ENCODE results near the gene CEP104. TPM values are rescaled to one million over a fixed set of nuclear protein-coding genes. Genes with fewer than 3 reads are reported as not detected.

CEP104 gene
- total RNA-seq, 4 donors from 2014 or later: 42.9 to 64.5 (median 54.7) TPM

GRCh38 chr1:3850857-3851256 is 6.2 kb downstream of the CEP104 start:
- H3K4me1 ChIP-seq: peaks cover under 1 to 7% (median 2%) of the 10 kb centered on the region in 4 donors
- peaks cover 0 to 53% (median 0%) of the 10 kb centered on the region in 3 donors for H3K36me3 ChIP-seq
- no peak for TF ChIP-seq CTCF (IDR thresholded peaks at IDR 0.05)
- TF ChIP-seq POLR2A (IDR thresholded peaks at IDR 0.05): no peak
- no peaks in the 10 kb centered on the region for H3K27me3 ChIP-seq
- no peak overlapping the region for H3K4me3 ChIP-seq
- no peaks in the 10 kb centered on the region for H3K9me3 ChIP-seq
- no peak for DNase-seq
- no peak overlapping the region for H3K27ac ChIP-seq

DNA sequence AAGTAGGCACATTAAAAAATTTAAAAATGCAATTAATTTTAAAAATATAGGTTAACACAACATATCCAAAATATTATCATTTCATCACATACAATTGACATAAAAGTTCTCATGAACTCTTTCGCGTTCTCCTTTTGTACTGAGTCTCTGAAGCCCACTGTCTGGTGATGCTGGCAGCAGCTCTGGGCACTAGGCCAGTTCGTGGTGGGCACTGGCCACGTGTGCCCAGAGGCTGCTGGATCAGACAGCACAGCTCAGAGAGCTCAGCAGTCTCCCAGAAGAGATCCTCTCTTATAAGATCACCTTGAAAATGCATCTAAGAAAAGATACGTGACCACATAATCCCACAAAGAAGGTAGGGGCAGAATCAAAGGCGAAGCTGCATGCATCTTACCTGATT is 9.9 kb downstream of the CEP104 start:
- H3K27me3 ChIP-seq: no peaks in the 10 kb centered on the region
- no peaks in the 10 kb centered on the region for H3K4me1 ChIP-seq
- TF ChIP-seq POLR2A (IDR thresholded peaks at IDR 0.05): no peak
- H3K9me3 ChIP-seq: no peaks in the 10 kb centered on the region
- H3K4me3 ChIP-seq: no peak overlapping the region
- H3K36me3 ChIP-seq: peaks cover 0 to 84% (median 0%) of the 10 kb centered on the region in 3 donors
- no peak overlapping the region for H3K27ac ChIP-seq
- no peak for DNase-seq

DNA sequence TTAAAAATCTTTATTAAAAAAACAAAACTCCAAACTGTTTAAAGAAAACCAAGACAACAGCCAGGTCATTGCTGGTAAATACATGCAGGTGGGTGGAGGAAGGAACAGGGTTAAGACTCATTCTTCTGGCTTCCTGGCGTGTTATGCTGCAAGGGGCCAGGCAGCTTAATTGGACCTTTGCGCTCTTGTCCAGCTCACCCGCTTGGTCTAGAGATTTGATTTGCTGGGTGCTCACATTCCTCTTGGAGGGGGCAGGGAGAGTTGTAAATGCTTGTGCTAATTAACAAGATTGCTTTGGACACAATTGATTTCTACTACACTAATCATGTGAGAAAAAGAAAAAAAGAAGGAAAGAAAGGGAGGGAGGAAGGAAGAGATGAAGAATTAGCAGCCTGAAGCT is 10.5 kb downstream of the CEP104 start:
- H3K9me3 ChIP-seq: no peaks in the 10 kb centered on the region
- H3K36me3 ChIP-seq: peaks cover 0 to 81% (median 0%) of the 10 kb centered on the region in 3 donors
- H3K27ac ChIP-seq: no peak overlapping the region
- TF ChIP-seq POLR2A (IDR thresholded peaks at IDR 0.05): no peak
- no peak for TF ChIP-seq CTCF (IDR thresholded peaks at IDR 0.05)
- no peaks in the 10 kb centered on the region for H3K4me1 ChIP-seq
- H3K4me3 ChIP-seq: no peak overlapping the region
- DNase-seq: no peak
- H3K27me3 ChIP-seq: no peaks in the 10 kb centered on the region

- TF ChIP-seq CTCF (IDR thresholded peaks at IDR 0.05) (no peak), POLR2A (IDR thresholded peaks at IDR 0.05) (no peak)
- Histone ChIP-seq H3K4me1 (no peaks in the 10 kb centered on the region), H3K27ac (no peak overlapping the region), H3K27me3 (no peaks in the 10 kb centered on the region), H3K9me3 (peaks cover 0 to under 1% (median 0%) of the 10 kb centered on the region in 4 donors), H3K4me3 (no peak overlapping the region), H3K36me3 (peaks cover 0 to 86% (median 0%) of the 10 kb centered on the region in 3 donors)
- no peak for DNase-seq
Measured at GRCh38 chr1:3842912-3843311, 14.1 kb downstream of the CEP104 start.

DNA sequence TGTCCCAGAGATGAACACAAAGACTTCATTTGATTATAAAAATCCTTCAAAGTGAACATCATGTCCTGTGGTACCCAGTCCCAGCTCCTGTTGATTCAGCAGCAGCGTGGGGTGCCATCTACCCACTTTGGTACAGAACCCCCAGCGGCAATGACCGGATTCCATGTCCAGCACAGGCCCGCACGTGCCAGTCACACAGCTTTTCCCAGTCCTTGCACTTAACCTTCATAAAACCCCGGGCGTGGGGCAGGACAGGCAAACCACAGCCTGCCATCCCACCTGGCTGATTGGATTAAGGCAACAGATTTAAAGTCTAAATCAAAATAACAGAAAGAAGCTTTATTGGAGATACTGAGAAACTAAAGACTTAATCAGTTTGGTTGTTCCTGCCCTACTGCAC is 15.5 kb downstream of the CEP104 start:
- no peak for DNase-seq
- no peak for TF ChIP-seq POLR2A (IDR thresholded peaks at IDR 0.05)
- no peak for TF ChIP-seq CTCF (IDR thresholded peaks at IDR 0.05)
- H3K36me3 ChIP-seq: peaks cover 0 to 86% (median 0%) of the 10 kb centered on the region in 3 donors

GRCh38 chr1:3838788-3839187 is 18.2 kb downstream of the CEP104 start:
- Histone ChIP-seq H3K9me3 (peaks cover 0 to 4% (median 0%) of the 10 kb centered on the region in 4 donors), H3K4me1 (no peaks in the 10 kb centered on the region), H3K27ac (no peak overlapping the region), H3K4me3 (no peak overlapping the region), H3K27me3 (no peaks in the 10 kb centered on the region), H3K36me3 (peaks cover 0 to 84% (median 0%) of the 10 kb centered on the region in 3 donors)
- no peak for DNase-seq
- no peak for TF ChIP-seq CTCF (IDR thresholded peaks at IDR 0.05)
- no peak for TF ChIP-seq POLR2A (IDR thresholded peaks at IDR 0.05)

More for the DNA sequence above, 15.5 kb downstream of the CEP104 start:
- Histone ChIP-seq H3K27me3 (no peaks in the 10 kb centered on the region), H3K9me3 (peaks cover 0 to 4% (median 0%) of the 10 kb centered on the region in 4 donors), H3K4me3 (no peak overlapping the region), H3K27ac (no peak overlapping the region), H3K4me1 (no peaks in the 10 kb centered on the region)
